Measurements from ENCODE around the gene TSHZ3. TPM values are rescaled to one million over a fixed set of nuclear protein-coding genes. Genes with fewer than 3 reads are reported as not detected.

Gene TSHZ3
- total RNA-seq, 1 experiment from 2014 or later = 0.05 TPM

DNA sequence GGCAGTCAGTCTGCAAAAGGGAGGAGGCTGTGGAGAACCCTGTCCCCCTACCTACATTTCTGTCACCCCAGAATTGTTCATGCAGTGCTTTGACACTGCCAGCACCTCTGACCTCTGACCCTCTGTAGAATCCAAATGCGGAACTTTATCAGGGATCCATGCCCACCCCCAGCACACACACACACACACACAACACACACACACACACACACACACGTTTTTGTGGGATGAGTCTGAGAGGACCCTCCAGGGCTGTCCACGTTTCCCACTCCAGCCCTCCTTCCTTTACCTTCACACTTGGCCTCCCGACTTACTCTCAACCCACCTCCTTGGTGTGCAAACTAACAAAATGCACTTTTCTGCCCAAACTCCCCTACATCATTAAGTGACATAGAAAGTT is 42.3 kb upstream of the TSHZ3 start:
- Histone ChIP-seq H3K9ac (ENCODE audit: low read length) (no peak overlapping the region), H3K4me1 (ENCODE audit: control insufficient read depth in 1 of 2, insufficient read depth in 2 of 2, low read length in 2 of 2) (no peaks in the 10 kb centered on the region), H3K4me3 (replicated peaks in 1 of 2; ENCODE audit: low read depth in 1 of 2, low read length in 2 of 2) (no peak overlapping the region), H3K27me3 (ENCODE audit: insufficient read depth, low read length) (no peaks in the 10 kb centered on the region), H3K79me2 (ENCODE audit: insufficient read depth, low read length) (no peaks in the 10 kb centered on the region), H3K9me2 (ENCODE audit: insufficient read depth) (no peaks in the 10 kb centered on the region), H3K27ac (ENCODE audit: low read depth, low read length) (no peak overlapping the region), H3K4me2 (ENCODE audit: low read length) (no peak overlapping the region), H2AFZ (ENCODE audit: low read depth, low read length, poor library complexity, severe bottlenecking) (no peak overlapping the region), H3K36me3 (ENCODE audit: control insufficient read depth in 1 of 2, insufficient read depth in 2 of 2, low read length in 2 of 2) (no peaks in the 10 kb centered on the region), H4K20me1 (ENCODE audit: insufficient read depth) (no peaks in the 10 kb centered on the region), H3K9me3 (ENCODE audit: control insufficient read depth in 1 of 2, insufficient read depth in 1 of 2, low read depth in 1 of 2, low read length in 2 of 2) (peaks cover 13 to 46% of the 10 kb centered on the region in 2 experiments; a peak in 2 of 4 replicates)
- TF ChIP-seq EZH2phosphoT487 (IDR thresholded peaks at IDR 0.05; ENCODE audit: borderline replicate concordance) (no peak), SRF (IDR thresholded peaks at IDR 0.05; ENCODE audit: low read depth) (no peak), REST (IDR thresholded peaks at IDR 0.05; ENCODE audit: low read depth) (no peak), MAX (IDR thresholded peaks at IDR 0.05) (no peak)
- intact Hi-C loops (cut with micrococcal nuclease) = no loop called here
- no peak for DNase-seq (ENCODE audit: low read depth, low spot score)
- no TSS peak for BruUV-seq (replicated peaks)
- POLR2A ChIA-PET = no interaction called here
- RAD21 ChIA-PET (ENCODE audit: low non-redundant PET in 1 of 2, low total read pairs in 2 of 2, uncharacterized antibody in 2 of 2, unreplicated experiment in 2 of 2) = no interaction called here
- CTCF ChIA-PET = no interaction called here
- ATAC-seq = no peak

DNA sequence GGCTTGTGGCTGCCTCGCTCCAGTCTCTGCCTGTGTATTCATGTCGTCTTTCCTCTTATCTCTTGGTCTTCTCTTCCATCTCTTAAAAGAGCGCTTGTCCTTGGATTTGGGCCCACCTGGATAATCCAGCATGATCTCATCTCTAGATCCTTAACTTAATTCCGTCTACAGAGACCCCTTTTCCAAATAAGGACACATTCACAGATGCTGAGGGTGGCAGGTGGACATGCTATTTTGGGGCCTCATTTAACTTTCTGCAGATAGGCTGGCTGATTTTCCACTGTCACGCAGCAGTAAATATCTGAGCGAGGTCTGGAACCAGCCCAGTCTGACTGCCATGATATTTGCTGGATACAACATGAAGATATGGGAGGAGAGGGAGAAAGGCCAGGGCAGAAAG is 41.5 kb upstream of the TSHZ3 start:
- intact Hi-C loops (cut with micrococcal nuclease) = no loop called here
- H3K4me3 ChIP-seq (replicated peaks in 1 of 2; ENCODE audit: low read depth in 1 of 2, low read length in 2 of 2) = no peak overlapping the region
- ATAC-seq (no peak), DNase-seq (ENCODE audit: low read depth, low spot score) (no peak)
- no peak overlapping the region for H3K4me2 ChIP-seq (ENCODE audit: low read length)
- no peaks in the 10 kb centered on the region for H4K20me1 ChIP-seq (ENCODE audit: insufficient read depth)
- ChIA-PET RAD21 (ENCODE audit: low non-redundant PET in 1 of 2, low total read pairs in 2 of 2, uncharacterized antibody in 2 of 2, unreplicated experiment in 2 of 2) (no interaction called here), POLR2A (no interaction called here), CTCF (no interaction called here)
- H3K9me3 ChIP-seq (ENCODE audit: control insufficient read depth in 1 of 2, insufficient read depth in 1 of 2, low read depth in 1 of 2, low read length in 2 of 2) = peaks cover 12 to 48% of the 10 kb centered on the region in 2 experiments; a peak in 2 of 4 replicates
- no TSS peak for BruUV-seq (replicated peaks)
- H3K79me2 ChIP-seq (ENCODE audit: insufficient read depth, low read length) = no peaks in the 10 kb centered on the region
- H3K36me3 ChIP-seq (ENCODE audit: control insufficient read depth in 1 of 2, insufficient read depth in 2 of 2, low read length in 2 of 2) = no peaks in the 10 kb centered on the region
- H3K9me2 ChIP-seq (ENCODE audit: insufficient read depth) = no peaks in the 10 kb centered on the region
- H3K27ac ChIP-seq (ENCODE audit: low read depth, low read length) = no peak overlapping the region
- no peak overlapping the region for H2AFZ ChIP-seq (ENCODE audit: low read depth, low read length, poor library complexity, severe bottlenecking)
- no peaks in the 10 kb centered on the region for H3K27me3 ChIP-seq (ENCODE audit: insufficient read depth, low read length)
- no peaks in the 10 kb centered on the region for H3K4me1 ChIP-seq (ENCODE audit: control insufficient read depth in 1 of 2, insufficient read depth in 2 of 2, low read length in 2 of 2)
- no peak overlapping the region for H3K9ac ChIP-seq (ENCODE audit: low read length)
- TF ChIP-seq SIN3A (IDR thresholded peaks at IDR 0.05; ENCODE audit: low read depth) (no peak), EZH2 (IDR thresholded peaks at IDR 0.05) (no peak), RAD21 (IDR thresholded peaks at IDR 0.05; ENCODE audit: low read depth) (no peak), YY1 (IDR thresholded peaks at IDR 0.05; ENCODE audit: extremely low read depth, insufficient replicate concordance, low read depth, low read length) (no peak), SP1 (IDR thresholded peaks at IDR 0.05; ENCODE audit: low read depth) (no peak), ATF3 (IDR thresholded peaks at IDR 0.05) (no peak)
- TF ChIP-seq, protein P1, sequence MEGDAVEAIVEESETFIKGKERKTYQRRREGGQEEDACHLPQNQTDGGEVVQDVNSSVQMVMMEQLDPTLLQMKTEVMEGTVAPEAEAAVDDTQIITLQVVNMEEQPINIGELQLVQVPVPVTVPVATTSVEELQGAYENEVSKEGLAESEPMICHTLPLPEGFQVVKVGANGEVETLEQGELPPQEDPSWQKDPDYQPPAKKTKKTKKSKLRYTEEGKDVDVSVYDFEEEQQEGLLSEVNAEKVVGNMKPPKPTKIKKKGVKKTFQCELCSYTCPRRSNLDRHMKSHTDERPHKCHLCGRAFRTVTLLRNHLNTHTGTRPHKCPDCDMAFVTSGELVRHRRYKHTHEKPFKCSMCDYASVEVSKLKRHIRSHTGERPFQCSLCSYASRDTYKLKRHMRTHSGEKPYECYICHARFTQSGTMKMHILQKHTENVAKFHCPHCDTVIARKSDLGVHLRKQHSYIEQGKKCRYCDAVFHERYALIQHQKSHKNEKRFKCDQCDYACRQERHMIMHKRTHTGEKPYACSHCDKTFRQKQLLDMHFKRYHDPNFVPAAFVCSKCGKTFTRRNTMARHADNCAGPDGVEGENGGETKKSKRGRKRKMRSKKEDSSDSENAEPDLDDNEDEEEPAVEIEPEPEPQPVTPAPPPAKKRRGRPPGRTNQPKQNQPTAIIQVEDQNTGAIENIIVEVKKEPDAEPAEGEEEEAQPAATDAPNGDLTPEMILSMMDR (IDR thresholded peaks at IDR 0.05 in 2 of 3, conservative IDR thresholded peaks at IDR 0.05 in 1 of 3; ENCODE audit: borderline replicate concordance in 1 of 3, insufficient read depth in 1 of 3, low read depth in 2 of 3, low read length in 2 of 3) = no peak

Data from HCT116 (cell line).